ENCODE data around the gene ASXL3. TPM values are rescaled to one million over a fixed set of nuclear protein-coding genes. Genes with fewer than 3 reads are reported as not detected.

ASXL3 gene
- total RNA-seq, 4 donors from 2014 or later: 8.3 to 25.3 (median 20.3) TPM

DNA sequence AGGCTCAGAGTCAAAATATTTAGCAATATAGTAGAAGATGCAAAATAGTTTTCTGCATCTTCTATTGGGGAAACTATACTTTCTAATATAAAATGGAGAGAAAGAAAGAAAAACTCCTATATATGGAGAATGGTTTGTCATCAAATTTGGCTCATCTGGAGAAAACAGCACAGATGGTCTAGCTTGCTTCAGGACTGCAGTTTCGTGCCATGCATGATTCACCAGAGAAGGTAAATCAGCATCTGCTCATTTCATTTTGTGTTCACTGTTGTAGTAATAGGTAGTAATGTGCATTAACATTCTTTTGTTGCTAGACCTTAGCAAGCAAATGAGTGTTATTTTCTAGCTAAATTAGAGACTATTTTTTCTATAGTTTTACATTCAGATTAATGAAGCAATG, 179.0 kb downstream of the ASXL3 start:
- no peak overlapping the region for H3K27ac ChIP-seq
- H3K4me1 ChIP-seq: no peaks in the 10 kb centered on the region
- DNase-seq: no peak
- WGBS, 2 donors: 78 to 81% methylated on average over 1 of the region's 1 CpG
- no peaks in the 10 kb centered on the region for H3K27me3 ChIP-seq
- no peaks in the 10 kb centered on the region for H3K36me3 ChIP-seq
- H3K9me3 ChIP-seq: no peaks in the 10 kb centered on the region
- intact Hi-C loops (cut with DNase I): no loop called here
- no peak overlapping the region for H3K4me3 ChIP-seq (replicated peaks in 1 of 3)
- TF ChIP-seq CTCF (IDR thresholded peaks at IDR 0.05): no peak
- no peak for TF ChIP-seq POLR2A (IDR thresholded peaks at IDR 0.05)

DNA sequence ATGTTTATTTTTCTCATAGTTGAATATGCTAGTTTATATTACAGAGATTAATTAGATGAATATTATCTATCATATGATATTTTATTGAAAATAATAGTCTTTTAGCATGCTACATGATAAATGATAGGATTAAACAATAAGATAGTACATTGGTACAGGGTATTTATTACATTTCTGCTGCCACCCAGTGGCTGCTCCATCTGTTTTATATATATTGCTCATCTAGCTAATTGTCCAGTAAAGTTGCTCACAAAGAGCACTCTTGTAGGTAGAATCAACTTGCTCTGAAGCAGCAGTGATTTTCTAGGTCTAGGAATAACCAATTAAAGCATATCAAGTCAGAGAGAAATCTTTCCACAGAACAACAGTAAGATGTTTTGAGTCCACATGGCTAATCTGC, 183.3 kb downstream of the ASXL3 start:
- H3K4me1 ChIP-seq: no peaks in the 10 kb centered on the region
- H3K27me3 ChIP-seq: no peaks in the 10 kb centered on the region
- peak; percentile 39 to 47 for DNase-seq
- no peak overlapping the region for H3K27ac ChIP-seq
- H3K4me3 ChIP-seq (replicated peaks in 1 of 3): no peak overlapping the region
- no peaks in the 10 kb centered on the region for H3K9me3 ChIP-seq
- H3K36me3 ChIP-seq: no peaks in the 10 kb centered on the region
- TF ChIP-seq CTCF (IDR thresholded peaks at IDR 0.05): peak in 3 of 6 experiments; percentile 37 to 53 (median 42)
- no peak for TF ChIP-seq POLR2A (IDR thresholded peaks at IDR 0.05)
- intact Hi-C loops (cut with DNase I): no loop called here

- DNase-seq: no peak
- Histone ChIP-seq H3K36me3 (no peaks in the 10 kb centered on the region), H3K9me3 (no peaks in the 10 kb centered on the region), H3K27me3 (no peaks in the 10 kb centered on the region), H3K4me3 (replicated peaks in 1 of 3) (no peak overlapping the region), H3K4me1 (no peaks in the 10 kb centered on the region), H3K27ac (no peak overlapping the region)
- intact Hi-C loops (cut with DNase I): no loop called here
- no peak for TF ChIP-seq POLR2A (IDR thresholded peaks at IDR 0.05)
- TF ChIP-seq CTCF (IDR thresholded peaks at IDR 0.05): no peak
Observed at GRCh38 chr18:33781429-33781828, 203.4 kb downstream of the ASXL3 start.

Other genes with a start within 250 kb of the ASXL3 start
- 1 to 10 TPM in 3 of 4 donors, not detected in 1; 1.4 to 3.1 (median 1.7) TPM for gene CCDC178, start 137.5 kb upstream of the ASXL3 start, total RNA-seq

Data from thyroid gland (tissue), 4 donors.